ENCODE measurements around the gene MID1.

The MID1 gene

GRCh38 chrX:10415306-10416001, 204.9 kb downstream of the MID1 start:
- no peak for DNase-seq

GRCh38 chrX:10414862-10415261, 205.5 kb downstream of the MID1 start:
- DNase-seq = no peak

DNA sequence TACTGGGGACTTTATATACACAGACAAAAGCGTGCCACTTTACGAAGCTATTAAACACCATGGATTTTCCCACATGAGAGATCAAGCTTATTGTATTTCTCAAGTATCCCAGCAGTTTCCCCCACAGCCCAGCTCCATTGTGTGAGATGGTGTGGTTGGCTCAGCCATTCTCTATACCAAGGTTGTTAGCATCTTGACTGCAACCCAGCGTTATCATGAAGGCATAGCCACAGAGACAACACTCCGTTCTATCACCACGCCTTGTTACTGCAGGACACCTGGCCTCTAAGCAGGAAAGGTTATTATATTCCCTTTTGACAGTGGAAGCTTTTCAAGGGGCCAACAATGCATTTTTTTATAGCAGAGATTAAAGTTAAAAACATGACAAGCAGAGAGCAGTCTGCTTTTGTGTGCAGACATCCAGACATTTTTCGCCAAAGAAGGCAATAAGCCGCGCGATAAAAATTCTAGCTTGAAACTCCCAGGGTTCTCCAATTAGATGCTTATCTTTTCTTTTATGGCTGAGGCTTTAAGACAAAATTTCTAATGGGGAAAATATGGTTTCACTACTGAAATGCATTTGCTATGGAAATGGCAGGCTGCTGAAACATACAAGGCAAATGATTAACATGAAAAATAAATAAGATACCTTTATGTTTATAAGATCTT, 206.1 kb downstream of the MID1 start:
- no peak for DNase-seq

- DNase-seq = no peak
Observed at GRCh38 chrX:10404436-10404835, 215.9 kb downstream of the MID1 start.

DNA sequence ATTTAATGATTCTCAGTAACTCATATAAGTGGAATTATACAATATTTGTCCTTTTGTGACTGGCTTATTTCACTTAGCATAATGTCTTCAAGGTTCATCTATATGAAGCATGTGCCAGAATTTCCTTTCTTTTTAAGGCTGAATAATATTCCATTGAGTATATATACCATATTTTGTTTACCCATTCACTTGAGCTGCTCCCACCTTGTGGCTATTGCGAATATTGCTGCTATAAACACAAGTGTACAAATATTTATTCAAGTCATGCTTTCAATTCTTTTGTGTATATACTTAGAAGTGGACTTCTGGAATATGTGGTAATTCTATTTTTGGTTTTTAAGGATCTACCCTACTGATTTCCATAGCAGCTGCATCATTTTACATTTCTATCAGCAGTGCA, 219.1 kb downstream of the MID1 start:
- no peak for DNase-seq

DNA sequence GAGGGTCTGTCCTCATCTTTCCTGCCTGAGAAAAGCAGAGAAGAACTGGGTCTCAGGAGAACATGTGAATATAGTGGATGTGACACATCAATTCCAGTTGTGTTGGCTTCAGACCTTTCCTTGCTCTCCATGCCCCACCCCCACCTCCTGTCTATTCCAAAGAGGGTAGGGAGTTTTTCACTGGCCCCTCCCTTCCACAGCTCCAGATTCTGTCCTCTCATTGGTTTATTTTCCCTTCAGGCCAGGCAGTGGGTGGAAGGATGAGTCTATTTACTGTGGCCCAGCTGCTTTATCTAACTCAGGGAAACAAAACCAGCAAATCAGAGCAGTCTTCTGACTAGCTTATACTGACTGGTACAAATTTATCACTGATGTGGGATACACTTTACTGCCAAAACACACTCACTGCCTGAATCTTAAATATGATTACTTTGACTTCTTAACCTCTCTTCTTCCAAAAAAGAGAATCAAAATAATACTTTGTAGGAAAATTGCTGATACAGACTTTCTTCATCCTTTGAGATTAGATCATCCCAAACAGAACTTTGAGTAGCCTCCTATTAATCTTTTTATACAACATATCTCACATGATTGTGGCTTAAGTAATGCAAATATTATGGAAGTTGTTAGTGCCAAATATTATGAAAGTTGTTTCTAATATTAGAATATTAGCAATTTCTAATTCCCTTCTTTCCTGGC, 221.2 kb downstream of the MID1 start:
- no peak for DNase-seq

- DNase-seq = no peak
Observed at GRCh38 chrX:10398215-10398614, 222.2 kb downstream of the MID1 start.

DNA sequence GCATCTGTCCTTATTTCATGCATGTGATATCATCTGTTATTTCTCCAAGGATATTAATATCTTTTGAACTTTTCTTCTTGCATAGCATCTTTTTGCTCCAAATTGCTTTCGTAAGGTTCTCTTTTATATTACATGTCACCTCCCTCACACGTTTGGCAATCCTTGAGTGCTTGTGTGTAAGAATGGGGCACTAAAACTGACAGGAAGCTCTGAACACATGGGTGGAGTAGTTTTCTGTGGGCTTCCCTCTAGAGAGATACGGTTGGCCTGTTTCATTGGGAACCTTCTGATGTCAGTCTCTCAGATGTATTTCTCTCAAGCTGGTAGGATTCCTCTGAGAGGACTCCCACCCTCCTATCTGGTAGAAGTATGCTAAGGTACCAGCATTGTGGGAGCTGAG, 223.0 kb downstream of the MID1 start:
- no peak for DNase-seq

- DNase-seq = no peak
Observed at GRCh38 chrX:10395643-10396042, 224.7 kb downstream of the MID1 start.
